Measurements from ENCODE around the gene CD109.
"Not testable (repeated sequence)": the region's sequence is repeated elsewhere in the genome, so short reads cannot be mapped to it uniquely, and the experiment has no call there.

Gene CD109

GRCh38 chr6:73805982-73806381, 110.0 kb downstream of the CD109 start:
- H3K9ac ChIP-seq (ENCODE audit: low read length in 2 of 2); H3K27me3 ChIP-seq (ENCODE audit: control insufficient read depth in 1 of 2, insufficient read depth in 2 of 2, low read length in 2 of 2): not testable (repeated sequence)

GRCh38 chr6:73811706-73812105, 115.7 kb downstream of the CD109 start:
- no peaks in the 10 kb centered on the region for H3K27me3 ChIP-seq (ENCODE audit: control insufficient read depth in 1 of 2, insufficient read depth in 2 of 2, low read length in 2 of 2)
- H3K9ac ChIP-seq (ENCODE audit: low read length in 2 of 2), result no peak overlapping the region
- no peaks in the 10 kb centered on the region for H3K9me3 ChIP-seq (ENCODE audit: control insufficient read depth in 2 of 2, low read length in 2 of 2)
- H3K36me3 ChIP-seq (ENCODE audit: control insufficient read depth in 2 of 2, insufficient read depth in 2 of 2, low read length in 2 of 2), result peaks cover 0 to 5% of the 10 kb centered on the region in 2 donors
- no peak overlapping the region for H3K27ac ChIP-seq (ENCODE audit: low read length)
- no peaks in the 10 kb centered on the region for H3K4me1 ChIP-seq (ENCODE audit: control insufficient read depth, insufficient read depth, low read length)
- no peak overlapping the region for H3K4me3 ChIP-seq (ENCODE audit: low read length in 2 of 2)

More at GRCh38 chr6:73805982-73806381, 110.0 kb downstream of the CD109 start:
- H3K27ac ChIP-seq (ENCODE audit: low read length); H3K4me1 ChIP-seq (ENCODE audit: control insufficient read depth, insufficient read depth, low read length); H3K36me3 ChIP-seq (ENCODE audit: control insufficient read depth in 2 of 2, insufficient read depth in 2 of 2, low read length in 2 of 2); H3K4me3 ChIP-seq (ENCODE audit: low read length in 2 of 2); H3K9me3 ChIP-seq (ENCODE audit: control insufficient read depth in 2 of 2, low read length in 2 of 2): not testable (repeated sequence)

- Histone ChIP-seq H3K27ac (ENCODE audit: low read length) (no peak overlapping the region), H3K36me3 (ENCODE audit: control insufficient read depth in 2 of 2, insufficient read depth in 2 of 2, low read length in 2 of 2) (peaks cover 0 to 5% of the 10 kb centered on the region in 2 donors), H3K9ac (ENCODE audit: low read length in 2 of 2) (no peak overlapping the region), H3K27me3 (ENCODE audit: control insufficient read depth in 1 of 2, insufficient read depth in 2 of 2, low read length in 2 of 2) (no peaks in the 10 kb centered on the region), H3K9me3 (ENCODE audit: control insufficient read depth in 2 of 2, low read length in 2 of 2) (peaks cover 0 to 3% of the 10 kb centered on the region in 2 donors), H3K4me1 (ENCODE audit: control insufficient read depth, insufficient read depth, low read length) (no peaks in the 10 kb centered on the region), H3K4me3 (ENCODE audit: low read length in 2 of 2) (no peak overlapping the region)
Measured at GRCh38 chr6:73817253-73817652, 121.2 kb downstream of the CD109 start.

- Histone ChIP-seq H3K4me1 (ENCODE audit: control insufficient read depth, insufficient read depth, low read length) (no peaks in the 10 kb centered on the region), H3K27me3 (ENCODE audit: control insufficient read depth in 1 of 2, insufficient read depth in 2 of 2, low read length in 2 of 2) (no peaks in the 10 kb centered on the region), H3K27ac (ENCODE audit: low read length) (no peak overlapping the region), H3K9me3 (ENCODE audit: control insufficient read depth in 2 of 2, low read length in 2 of 2) (peaks cover 0 to 3% of the 10 kb centered on the region in 2 donors), H3K36me3 (ENCODE audit: control insufficient read depth in 2 of 2, insufficient read depth in 2 of 2, low read length in 2 of 2) (no peaks in the 10 kb centered on the region), H3K4me3 (ENCODE audit: low read length in 2 of 2) (peak overlapping the region; percentile 0 to 40), H3K9ac (ENCODE audit: low read length in 2 of 2) (no peak overlapping the region)
Measured at GRCh38 chr6:73823046-73823735, 127.2 kb downstream of the CD109 start.

- H3K36me3 ChIP-seq (ENCODE audit: control insufficient read depth in 2 of 2, insufficient read depth in 2 of 2, low read length in 2 of 2), result no peaks in the 10 kb centered on the region
- no peak overlapping the region for H3K4me3 ChIP-seq (ENCODE audit: low read length in 2 of 2)
- no peak overlapping the region for H3K27ac ChIP-seq (ENCODE audit: low read length)
- no peak overlapping the region for H3K9ac ChIP-seq (ENCODE audit: low read length in 2 of 2)
- H3K4me1 ChIP-seq (ENCODE audit: control insufficient read depth, insufficient read depth, low read length), result no peaks in the 10 kb centered on the region
- H3K9me3 ChIP-seq (ENCODE audit: control insufficient read depth in 2 of 2, low read length in 2 of 2), result peaks cover 0 to 3% of the 10 kb centered on the region in 2 donors
- no peaks in the 10 kb centered on the region for H3K27me3 ChIP-seq (ENCODE audit: control insufficient read depth in 1 of 2, insufficient read depth in 2 of 2, low read length in 2 of 2)
Measured at GRCh38 chr6:73823832-73824231, 127.8 kb downstream of the CD109 start.

GRCh38 chr6:73826571-73826970, 130.6 kb downstream of the CD109 start:
- H3K36me3 ChIP-seq (ENCODE audit: control insufficient read depth in 2 of 2, insufficient read depth in 2 of 2, low read length in 2 of 2), result no peaks in the 10 kb centered on the region
- no peaks in the 10 kb centered on the region for H3K9me3 ChIP-seq (ENCODE audit: control insufficient read depth in 2 of 2, low read length in 2 of 2)
- no peak overlapping the region for H3K9ac ChIP-seq (ENCODE audit: low read length in 2 of 2)
- H3K27me3 ChIP-seq (ENCODE audit: control insufficient read depth in 1 of 2, insufficient read depth in 2 of 2, low read length in 2 of 2), result no peaks in the 10 kb centered on the region
- H3K4me3 ChIP-seq (ENCODE audit: low read length in 2 of 2), result no peak overlapping the region
- H3K27ac ChIP-seq (ENCODE audit: low read length), result no peak overlapping the region
- no peaks in the 10 kb centered on the region for H3K4me1 ChIP-seq (ENCODE audit: control insufficient read depth, insufficient read depth, low read length)

- H3K4me3 ChIP-seq (ENCODE audit: low read length in 2 of 2), result no peak overlapping the region
- H3K27me3 ChIP-seq (ENCODE audit: control insufficient read depth in 1 of 2, insufficient read depth in 2 of 2, low read length in 2 of 2), result no peaks in the 10 kb centered on the region
Measured at GRCh38 chr6:73830119-73830518, 134.1 kb downstream of the CD109 start.

GRCh38 chr6:73832313-73832712, 136.3 kb downstream of the CD109 start:
- no peaks in the 10 kb centered on the region for H3K9me3 ChIP-seq (ENCODE audit: control insufficient read depth in 2 of 2, low read length in 2 of 2)
- no peaks in the 10 kb centered on the region for H3K36me3 ChIP-seq (ENCODE audit: control insufficient read depth in 2 of 2, insufficient read depth in 2 of 2, low read length in 2 of 2)
- no peak overlapping the region for H3K27ac ChIP-seq (ENCODE audit: low read length)

More at GRCh38 chr6:73830119-73830518, 134.1 kb downstream of the CD109 start:
- H3K4me1 ChIP-seq (ENCODE audit: control insufficient read depth, insufficient read depth, low read length), result no peaks in the 10 kb centered on the region
- no peaks in the 10 kb centered on the region for H3K9me3 ChIP-seq (ENCODE audit: control insufficient read depth in 2 of 2, low read length in 2 of 2)
- H3K9ac ChIP-seq (ENCODE audit: low read length in 2 of 2), result no peak overlapping the region
- no peak overlapping the region for H3K27ac ChIP-seq (ENCODE audit: low read length)
- no peaks in the 10 kb centered on the region for H3K36me3 ChIP-seq (ENCODE audit: control insufficient read depth in 2 of 2, insufficient read depth in 2 of 2, low read length in 2 of 2)

GRCh38 chr6:73844696-73845095, 148.7 kb downstream of the CD109 start:
- H3K27ac ChIP-seq (ENCODE audit: low read length); H3K4me3 ChIP-seq (ENCODE audit: low read length in 2 of 2); H3K9ac ChIP-seq (ENCODE audit: low read length in 2 of 2); H3K27me3 ChIP-seq (ENCODE audit: control insufficient read depth in 1 of 2, insufficient read depth in 2 of 2, low read length in 2 of 2); H3K36me3 ChIP-seq (ENCODE audit: control insufficient read depth in 2 of 2, insufficient read depth in 2 of 2, low read length in 2 of 2); H3K4me1 ChIP-seq (ENCODE audit: control insufficient read depth, insufficient read depth, low read length); H3K9me3 ChIP-seq (ENCODE audit: control insufficient read depth in 2 of 2, low read length in 2 of 2): not testable (repeated sequence)

More at GRCh38 chr6:73832313-73832712, 136.3 kb downstream of the CD109 start:
- Histone ChIP-seq H3K4me1 (ENCODE audit: control insufficient read depth, insufficient read depth, low read length) (no peaks in the 10 kb centered on the region), H3K27me3 (ENCODE audit: control insufficient read depth in 1 of 2, insufficient read depth in 2 of 2, low read length in 2 of 2) (no peaks in the 10 kb centered on the region), H3K4me3 (ENCODE audit: low read length in 2 of 2) (no peak overlapping the region), H3K9ac (ENCODE audit: low read length in 2 of 2) (no peak overlapping the region)

- H3K4me1 ChIP-seq (ENCODE audit: control insufficient read depth, insufficient read depth, low read length); H3K9ac ChIP-seq (ENCODE audit: low read length in 2 of 2); H3K27me3 ChIP-seq (ENCODE audit: control insufficient read depth in 1 of 2, insufficient read depth in 2 of 2, low read length in 2 of 2); H3K27ac ChIP-seq (ENCODE audit: low read length); H3K36me3 ChIP-seq (ENCODE audit: control insufficient read depth in 2 of 2, insufficient read depth in 2 of 2, low read length in 2 of 2); H3K4me3 ChIP-seq (ENCODE audit: low read length in 2 of 2); H3K9me3 ChIP-seq (ENCODE audit: control insufficient read depth in 2 of 2, low read length in 2 of 2): not testable (repeated sequence)
Measured at GRCh38 chr6:73851048-73851447, 155.0 kb downstream of the CD109 start.

- Histone ChIP-seq H3K27ac (ENCODE audit: low read length) (no peak overlapping the region), H3K4me3 (ENCODE audit: low read length in 2 of 2) (peak overlapping the region; percentile 35 to 41), H3K9ac (ENCODE audit: low read length in 2 of 2) (peak overlapping the region in 1 of 2 donors; percentile 7), H3K4me1 (ENCODE audit: control insufficient read depth, insufficient read depth, low read length) (no peaks in the 10 kb centered on the region), H3K9me3 (ENCODE audit: control insufficient read depth in 2 of 2, low read length in 2 of 2) (no peaks in the 10 kb centered on the region), H3K27me3 (ENCODE audit: control insufficient read depth in 1 of 2, insufficient read depth in 2 of 2, low read length in 2 of 2) (no peaks in the 10 kb centered on the region), H3K36me3 (ENCODE audit: control insufficient read depth in 2 of 2, insufficient read depth in 2 of 2, low read length in 2 of 2) (no peaks in the 10 kb centered on the region)
Measured at GRCh38 chr6:73854998-73855718, 159.2 kb downstream of the CD109 start.
